ENCODE measurements around the gene CIC. TPM values are rescaled to one million over a fixed set of nuclear protein-coding genes. Genes with fewer than 3 reads are reported as not detected.

Gene CIC
- total RNA-seq, 2 donors from 2014 or later, result 47.8 to 54.6 TPM

DNA sequence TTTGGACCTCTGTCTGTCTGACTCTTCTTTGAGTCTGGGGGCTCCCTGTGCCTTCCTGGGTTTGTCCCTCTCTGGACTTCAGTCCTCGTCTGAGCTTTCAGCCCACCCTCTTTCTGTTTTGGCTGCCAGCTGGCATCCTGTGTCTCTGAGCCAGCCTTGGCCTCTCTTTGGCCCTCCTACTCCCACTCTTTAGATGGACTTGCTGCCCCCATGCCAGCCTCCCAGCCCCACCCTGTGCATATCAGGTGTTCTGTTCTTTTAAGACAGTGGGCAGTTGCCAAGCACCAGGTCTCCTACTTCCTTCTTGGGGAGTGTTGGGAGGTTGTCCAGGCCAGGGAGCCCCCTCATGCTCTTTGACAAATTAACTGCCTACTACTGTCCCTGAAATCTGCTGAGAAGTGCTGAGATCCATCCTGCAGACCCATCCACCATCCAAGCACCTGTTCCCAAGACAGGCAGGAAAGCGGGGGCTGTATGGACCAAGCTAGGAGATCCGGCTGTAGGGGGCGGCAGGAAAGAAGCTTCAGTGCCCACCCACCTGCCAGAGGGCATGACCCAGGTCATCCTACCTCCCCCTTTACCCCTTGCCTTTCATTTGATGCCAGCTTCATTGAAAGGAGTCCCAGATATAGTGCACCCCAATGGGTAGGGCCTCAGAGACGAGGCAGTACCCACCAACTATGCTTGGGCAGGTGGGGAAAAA lies 9.6 kb downstream of the CIC start:
- Histone ChIP-seq H3K36me3 (no peaks in the 10 kb centered on the region), H3K9me3 (no peaks in the 10 kb centered on the region), H3K27me3 (no peaks in the 10 kb centered on the region), H3K9ac (ENCODE audit: low read depth in 2 of 2, low read length in 2 of 2) (peak overlapping the region; percentile 49 to 81), H3K27ac (peak overlapping the region; percentile 9), H3K4me1 (peaks cover 28% of the 10 kb centered on the region), H3K4me3 (no peak overlapping the region)
- peak; percentile 54 for DNase-seq
- TF ChIP-seq, protein P1, sequence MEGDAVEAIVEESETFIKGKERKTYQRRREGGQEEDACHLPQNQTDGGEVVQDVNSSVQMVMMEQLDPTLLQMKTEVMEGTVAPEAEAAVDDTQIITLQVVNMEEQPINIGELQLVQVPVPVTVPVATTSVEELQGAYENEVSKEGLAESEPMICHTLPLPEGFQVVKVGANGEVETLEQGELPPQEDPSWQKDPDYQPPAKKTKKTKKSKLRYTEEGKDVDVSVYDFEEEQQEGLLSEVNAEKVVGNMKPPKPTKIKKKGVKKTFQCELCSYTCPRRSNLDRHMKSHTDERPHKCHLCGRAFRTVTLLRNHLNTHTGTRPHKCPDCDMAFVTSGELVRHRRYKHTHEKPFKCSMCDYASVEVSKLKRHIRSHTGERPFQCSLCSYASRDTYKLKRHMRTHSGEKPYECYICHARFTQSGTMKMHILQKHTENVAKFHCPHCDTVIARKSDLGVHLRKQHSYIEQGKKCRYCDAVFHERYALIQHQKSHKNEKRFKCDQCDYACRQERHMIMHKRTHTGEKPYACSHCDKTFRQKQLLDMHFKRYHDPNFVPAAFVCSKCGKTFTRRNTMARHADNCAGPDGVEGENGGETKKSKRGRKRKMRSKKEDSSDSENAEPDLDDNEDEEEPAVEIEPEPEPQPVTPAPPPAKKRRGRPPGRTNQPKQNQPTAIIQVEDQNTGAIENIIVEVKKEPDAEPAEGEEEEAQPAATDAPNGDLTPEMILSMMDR (IDR thresholded peaks at IDR 0.05), result no peak
- intact Hi-C loops (cut with DNase I), result loop anchor here (2.0 kb wide), 1 partner anchor 32 kb away; no protein-coding TSS in a partner anchor

- DNase-seq, result no peak
These were observed 10.3 kb downstream of the CIC start for GRCh38 chr19:42279155-42279901.

GRCh38 chr19:42279902-42280814 lies 11.1 kb downstream of the CIC start:
- Histone ChIP-seq H3K27ac (peak overlapping the region; percentile 92), H3K4me3 (peak overlapping the region; percentile 73), H3K4me1 (peaks cover 34% of the 10 kb centered on the region), H3K27me3 (no peaks in the 10 kb centered on the region), H3K9me3 (no peaks in the 10 kb centered on the region), H3K36me3 (no peaks in the 10 kb centered on the region), H3K9ac (ENCODE audit: low read depth in 2 of 2, low read length in 2 of 2) (peak overlapping the region; percentile 80 to 81)
- intact Hi-C loops (cut with DNase I), result loop anchor here (2.0 kb wide), 1 partner anchor 33 kb away; no protein-coding TSS in a partner anchor
- TF ChIP-seq, protein P1 (IDR thresholded peaks at IDR 0.05), result peak; percentile 82
- peak; percentile 94 for DNase-seq

More at GRCh38 chr19:42279155-42279901, 10.3 kb downstream of the CIC start:
- no peaks in the 10 kb centered on the region for H3K36me3 ChIP-seq
- H3K9ac ChIP-seq (ENCODE audit: low read depth in 2 of 2, low read length in 2 of 2), result peak overlapping the region; percentile 80 to 81
- TF ChIP-seq, protein P1 (IDR thresholded peaks at IDR 0.05), result no peak
- peak overlapping the region; percentile 73 for H3K4me3 ChIP-seq
- H3K27ac ChIP-seq, result peak overlapping the region; percentile 92
- H3K27me3 ChIP-seq, result no peaks in the 10 kb centered on the region
- intact Hi-C loops (cut with DNase I), result loop anchor here (2.0 kb wide), 1 partner anchor 33 kb away; no protein-coding TSS in a partner anchor
- H3K9me3 ChIP-seq, result no peaks in the 10 kb centered on the region
- peaks cover 28% of the 10 kb centered on the region for H3K4me1 ChIP-seq

DNA sequence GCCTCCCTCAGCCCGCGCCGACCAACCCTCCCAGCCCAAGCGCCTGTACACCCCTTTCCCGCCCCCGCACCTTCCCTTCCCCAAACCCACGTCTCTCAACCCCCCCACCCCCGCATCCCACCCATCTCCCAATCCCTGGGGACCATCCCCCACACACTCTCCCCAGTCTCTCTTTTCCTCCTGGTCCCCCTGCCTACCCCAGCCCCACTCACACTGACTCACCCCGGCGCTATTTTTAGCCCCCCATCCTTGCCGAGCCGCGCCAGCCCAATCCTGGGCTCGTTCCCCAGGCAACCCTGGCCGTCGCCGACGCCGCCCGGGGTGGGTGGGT lies 11.7 kb downstream of the CIC start:
- Histone ChIP-seq H3K4me1 (peaks cover 40% of the 10 kb centered on the region), H3K27me3 (no peaks in the 10 kb centered on the region), H3K36me3 (no peaks in the 10 kb centered on the region), H3K4me3 (peak overlapping the region; percentile 73), H3K9ac (ENCODE audit: low read depth in 2 of 2, low read length in 2 of 2) (peak overlapping the region; percentile 80 to 81), H3K9me3 (no peaks in the 10 kb centered on the region), H3K27ac (peak overlapping the region; percentile 92)
- intact Hi-C loops (cut with DNase I), result no loop called here
- TF ChIP-seq, protein P1 (IDR thresholded peaks at IDR 0.05), result no peak
- DNase-seq, result peak; percentile 52
